Activated CD4-positive, CD25-positive, alpha-beta regulatory T cell (primary cell): Measurements from ENCODE around the gene SLC29A3.
"Not testable (repeated sequence)": the region's sequence is repeated elsewhere in the genome, so short reads cannot be mapped to it uniquely, and the experiment has no call there.

ENCODE experiments used
- DNase-seq, 4 experiments: peaks; one replicate each; lab custom pipeline; 2025; lab: John Stamatoyannopoulos, UW

The SLC29A3 gene

DNA sequence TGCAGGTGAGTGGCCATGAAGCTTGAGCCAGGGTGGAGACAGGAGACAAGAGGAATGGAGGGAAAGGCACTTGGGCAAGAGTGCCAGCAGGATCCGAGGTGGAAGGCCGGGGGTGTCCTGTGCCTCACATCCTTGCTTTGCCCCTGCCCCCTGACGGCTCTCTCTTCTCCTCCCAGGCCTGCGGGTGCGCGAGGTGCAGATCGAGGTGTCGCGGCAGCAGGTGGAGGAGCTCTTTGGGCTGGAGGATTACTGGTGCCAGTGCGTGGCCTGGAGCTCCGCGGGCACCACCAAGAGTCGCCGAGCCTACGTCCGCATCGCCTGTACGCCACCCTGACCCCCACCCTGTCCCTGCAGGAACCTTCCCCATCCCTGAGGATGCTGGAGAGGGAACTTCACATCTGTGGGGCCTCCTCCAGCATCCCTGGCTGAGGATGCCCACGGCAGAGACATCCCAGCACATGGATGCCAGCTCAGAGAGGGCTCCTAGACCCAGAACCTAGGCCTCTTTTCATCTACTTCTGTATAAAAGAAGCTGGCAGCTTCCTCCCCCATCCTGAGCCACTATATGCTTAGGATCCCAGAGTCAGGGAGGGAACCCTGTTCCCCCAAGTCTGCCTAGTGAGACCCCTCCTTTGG, 34.4 kb upstream of the SLC29A3 start:
- DNase-seq: no peak

DNA sequence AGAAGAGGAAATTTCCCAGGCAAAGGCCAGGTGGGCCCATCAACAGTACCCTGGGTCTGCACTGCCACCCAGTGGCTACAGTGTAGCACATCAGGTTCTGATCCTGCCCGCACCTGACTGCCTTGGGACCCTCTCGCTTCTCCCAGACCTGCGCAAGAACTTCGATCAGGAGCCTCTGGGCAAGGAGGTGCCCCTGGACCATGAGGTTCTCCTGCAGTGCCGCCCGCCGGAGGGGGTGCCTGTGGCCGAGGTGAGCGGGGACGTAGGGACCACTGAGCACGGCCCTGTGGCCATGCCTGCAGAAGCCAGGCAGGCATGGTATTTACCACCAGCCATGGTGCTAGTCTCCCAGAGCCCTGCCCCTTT, 33.9 kb upstream of the SLC29A3 start:
- no peak for DNase-seq

DNA sequence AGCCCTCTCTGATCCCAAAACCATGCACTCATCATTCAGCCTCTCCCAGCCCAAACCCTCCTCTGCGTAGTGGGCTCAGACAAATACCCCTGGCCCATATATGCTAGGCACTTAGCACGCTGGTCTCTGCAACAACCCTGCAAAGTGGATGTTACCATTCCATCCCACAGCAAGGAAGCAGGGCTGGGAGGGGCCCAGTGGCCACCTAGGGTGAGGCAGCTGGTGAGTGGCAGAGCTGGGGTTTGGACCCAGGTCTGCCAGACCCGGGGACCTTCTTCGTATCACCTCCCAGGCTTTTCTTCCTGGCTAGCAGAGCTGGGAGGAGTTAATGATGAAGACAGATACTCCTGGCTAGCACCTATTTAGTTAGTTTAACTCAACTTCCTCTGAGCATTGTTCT, 33.1 kb upstream of the SLC29A3 start:
- DNase-seq: no peak

GRCh38 chr10:71286521-71287294, 32.4 kb upstream of the SLC29A3 start:
- DNase-seq: no peak

DNA sequence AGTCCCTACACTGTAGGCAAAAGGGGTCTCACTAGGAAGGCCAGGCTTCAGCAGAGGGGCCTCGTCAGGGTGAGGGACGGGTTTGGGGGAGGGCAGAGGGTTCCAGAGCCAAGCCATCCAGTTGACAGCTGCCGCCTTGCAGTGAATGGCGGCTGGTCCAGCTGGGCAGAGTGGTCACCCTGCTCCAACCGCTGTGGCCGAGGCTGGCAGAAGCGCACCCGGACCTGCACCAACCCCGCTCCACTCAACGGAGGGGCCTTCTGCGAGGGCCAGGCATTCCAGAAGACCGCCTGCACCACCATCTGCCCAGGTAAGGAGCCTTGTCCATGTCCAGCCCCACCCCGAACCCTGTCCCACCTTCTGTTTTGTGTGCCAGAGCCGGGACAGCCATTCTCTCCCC, 31.6 kb upstream of the SLC29A3 start:
- no peak for DNase-seq

DNA sequence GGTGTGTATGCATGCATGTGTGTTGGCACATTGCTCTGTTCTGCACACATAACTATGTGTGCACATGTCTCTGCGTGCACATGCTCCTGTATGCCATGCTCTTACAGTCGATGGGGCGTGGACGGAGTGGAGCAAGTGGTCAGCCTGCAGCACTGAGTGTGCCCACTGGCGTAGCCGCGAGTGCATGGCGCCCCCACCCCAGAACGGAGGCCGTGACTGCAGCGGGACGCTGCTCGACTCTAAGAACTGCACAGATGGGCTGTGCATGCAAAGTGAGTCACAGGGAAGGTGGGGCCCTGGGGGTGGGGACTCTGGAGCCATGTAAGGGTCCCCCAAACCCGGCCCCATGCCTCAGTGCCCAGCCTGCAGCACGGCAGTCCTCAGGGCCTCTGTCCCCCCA, 30.6 kb upstream of the SLC29A3 start:
- no peak for DNase-seq

DNA sequence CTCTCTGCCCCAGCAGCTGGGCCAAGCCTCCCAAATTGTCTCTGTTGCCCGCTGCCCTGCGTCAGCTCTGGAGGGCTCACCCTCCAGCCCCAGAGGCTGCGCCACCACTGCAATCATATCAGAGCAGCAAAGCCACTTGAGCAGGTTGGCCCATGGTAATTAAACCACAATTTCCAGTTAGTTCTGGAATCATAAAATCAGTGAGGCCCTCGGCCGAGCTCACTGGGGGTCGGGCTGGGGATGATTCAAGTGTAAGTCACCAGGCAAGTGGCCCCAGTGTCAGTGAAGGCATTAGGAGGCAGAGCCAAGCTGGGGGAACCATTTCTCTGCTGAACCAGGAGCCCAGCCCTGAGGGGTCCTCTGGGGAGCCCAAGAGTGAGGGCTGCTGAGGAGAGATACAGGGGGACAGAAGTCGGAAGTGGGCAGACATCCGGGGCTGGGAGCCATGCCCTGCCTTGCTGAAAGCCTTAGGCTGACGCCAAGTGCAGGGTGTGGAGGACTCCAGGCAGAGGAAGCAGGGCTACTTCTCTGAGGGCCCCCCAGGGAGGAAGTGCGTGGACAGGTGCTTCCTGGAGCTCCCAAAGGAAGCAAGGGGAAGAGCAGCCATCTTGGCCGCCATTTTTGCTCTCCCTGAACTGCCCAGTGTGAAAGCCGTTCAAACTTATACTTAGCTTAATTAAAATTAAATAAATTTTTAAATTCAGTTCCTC, 29.5 kb upstream of the SLC29A3 start:
- DNase-seq: no peak

GRCh38 chr10:71290331-71290730, 28.7 kb upstream of the SLC29A3 start:
- no peak for DNase-seq

GRCh38 chr10:71290806-71291527, 28.1 kb upstream of the SLC29A3 start:
- DNase-seq: no peak

DNA sequence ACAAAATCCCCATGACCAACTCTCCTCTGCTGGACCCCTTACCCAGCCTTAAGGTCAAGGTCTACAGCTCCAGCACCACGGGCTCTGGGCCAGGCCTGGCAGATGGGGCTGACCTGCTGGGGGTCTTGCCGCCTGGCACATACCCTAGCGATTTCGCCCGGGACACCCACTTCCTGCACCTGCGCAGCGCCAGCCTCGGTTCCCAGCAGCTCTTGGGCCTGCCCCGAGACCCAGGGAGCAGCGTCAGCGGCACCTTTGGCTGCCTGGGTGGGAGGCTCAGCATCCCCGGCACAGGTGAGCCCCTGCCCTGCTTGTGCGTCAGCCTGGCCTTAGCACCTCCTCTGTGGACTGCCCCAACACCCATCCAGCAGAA, 27.5 kb upstream of the SLC29A3 start:
- no peak for DNase-seq

DNA sequence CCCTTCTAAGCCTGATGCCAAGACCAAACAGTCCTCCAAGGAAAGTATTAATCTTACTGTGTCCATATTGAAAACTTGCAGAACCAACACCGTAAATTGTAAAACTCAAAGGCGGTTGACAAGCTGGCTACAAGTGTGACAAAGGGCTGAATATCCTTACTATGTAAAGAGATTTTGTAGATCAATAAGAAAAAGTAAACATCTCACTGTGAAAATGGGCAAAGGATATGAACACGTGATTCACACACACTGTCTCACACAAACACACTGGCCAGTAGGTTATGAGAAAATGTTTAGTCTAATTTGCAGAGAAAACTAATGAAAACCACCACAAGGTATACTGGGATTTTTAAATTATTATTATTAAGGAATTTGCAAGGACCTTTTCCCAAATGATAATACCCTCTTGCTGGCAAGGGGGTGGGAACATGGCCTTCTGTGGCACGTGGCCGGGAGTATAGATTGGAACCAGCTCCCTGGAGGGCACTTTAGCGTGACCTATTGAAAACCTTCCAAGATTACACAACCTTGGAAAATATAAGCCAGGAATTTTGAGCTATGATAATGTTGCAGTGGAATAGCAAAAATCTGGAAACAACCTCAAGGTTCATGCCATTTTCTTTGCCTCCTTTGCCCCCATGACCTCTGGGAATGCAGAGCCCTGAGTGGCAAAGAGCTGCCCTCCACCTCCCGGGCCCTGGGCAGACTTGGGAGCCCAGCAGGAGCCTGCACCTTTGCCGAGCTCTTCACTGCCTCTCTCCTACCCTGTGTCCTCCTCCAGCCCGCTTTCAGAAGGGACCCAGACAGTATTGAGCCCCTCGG, 26.2 kb upstream of the SLC29A3 start:
- no peak for DNase-seq

GRCh38 chr10:71293446-71294084, 25.5 kb upstream of the SLC29A3 start:
- DNase-seq: no peak

DNA sequence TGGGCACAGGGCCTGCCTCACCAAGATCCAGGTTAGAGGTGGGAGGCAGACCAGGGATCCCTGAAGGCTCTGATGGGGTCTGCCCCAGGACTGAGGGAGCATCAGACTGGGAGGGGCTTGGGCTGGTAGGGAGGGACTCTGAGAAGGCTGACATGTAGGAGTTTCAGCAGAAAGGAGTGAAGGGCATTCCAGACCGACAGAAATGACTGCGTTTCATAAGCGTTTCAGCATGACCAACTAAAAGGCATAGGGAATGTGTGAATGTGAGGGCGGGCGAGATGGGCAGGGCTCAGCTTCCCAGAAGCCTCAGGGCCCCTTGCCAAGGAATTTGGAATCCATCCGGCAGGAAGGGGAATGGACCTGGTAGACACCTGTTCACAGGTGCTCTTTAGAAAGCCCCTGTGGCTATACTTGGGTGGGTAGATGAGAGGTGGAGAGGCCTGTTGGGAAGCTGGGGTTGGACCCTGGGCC, 24.9 kb upstream of the SLC29A3 start:
- DNase-seq: no peak

DNA sequence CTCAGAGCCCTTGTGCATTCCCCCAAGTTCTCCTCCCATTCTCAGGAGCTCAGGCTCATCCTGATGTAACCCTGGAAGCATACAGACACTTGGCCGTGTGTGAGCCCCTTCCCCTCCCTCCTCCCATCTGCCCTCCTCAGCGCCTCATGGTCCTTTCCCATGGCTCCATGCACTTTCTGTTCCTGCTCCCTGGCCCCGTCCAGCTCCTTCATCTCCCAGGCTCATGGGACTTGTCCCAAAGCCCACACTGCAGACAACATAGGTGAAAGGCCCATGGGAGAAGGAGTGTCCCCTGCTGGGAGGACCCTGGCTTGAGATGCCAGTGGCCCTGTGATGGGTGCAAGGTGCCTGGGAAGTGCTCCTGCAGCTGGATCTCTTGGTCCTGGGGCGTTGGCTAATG, 24.2 kb upstream of the SLC29A3 start:
- no peak for DNase-seq

- no peak for DNase-seq
These were observed 23.4 kb upstream of the SLC29A3 start for GRCh38 chr10:71295641-71296040.

DNA sequence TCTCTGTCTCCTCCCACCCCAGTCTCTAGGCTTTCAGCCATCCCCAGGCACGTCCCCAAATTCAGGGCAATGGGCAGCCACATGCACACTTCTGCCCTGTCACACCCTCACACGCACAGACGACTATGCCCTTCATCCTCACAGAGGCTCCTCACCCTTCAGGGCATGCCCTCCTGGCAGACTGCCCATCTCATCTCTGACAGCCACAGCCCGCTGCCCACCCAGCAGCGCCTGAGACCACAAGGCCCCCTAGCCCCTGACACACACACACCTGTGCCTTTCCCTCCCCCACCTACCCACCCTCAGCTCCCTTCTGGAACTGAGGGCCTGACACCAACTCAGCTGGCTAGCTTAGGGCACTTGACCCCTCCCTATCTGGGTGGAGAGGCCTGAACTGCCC, 23.0 kb upstream of the SLC29A3 start:
- no peak for DNase-seq

DNA sequence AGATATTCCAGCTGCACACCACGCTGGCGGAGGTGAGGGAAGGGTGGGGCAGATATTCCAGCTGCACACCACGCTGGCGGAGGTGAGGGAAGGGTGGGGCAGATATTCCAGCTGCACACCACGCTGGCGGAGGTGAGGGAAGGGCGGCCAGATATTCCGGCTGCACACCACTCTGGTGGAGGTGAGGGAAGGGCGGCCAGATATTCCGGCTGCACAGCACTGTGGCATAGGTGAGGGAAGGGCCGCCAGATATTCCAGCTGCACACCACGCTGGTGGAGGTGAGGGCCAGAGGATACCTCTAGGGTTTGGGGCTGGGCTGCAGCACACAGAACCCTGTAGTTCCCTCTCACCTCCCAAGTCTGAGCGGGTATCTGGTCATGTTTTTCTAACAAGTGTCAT, 22.2 kb upstream of the SLC29A3 start:
- not testable (repeated sequence) for DNase-seq

DNA sequence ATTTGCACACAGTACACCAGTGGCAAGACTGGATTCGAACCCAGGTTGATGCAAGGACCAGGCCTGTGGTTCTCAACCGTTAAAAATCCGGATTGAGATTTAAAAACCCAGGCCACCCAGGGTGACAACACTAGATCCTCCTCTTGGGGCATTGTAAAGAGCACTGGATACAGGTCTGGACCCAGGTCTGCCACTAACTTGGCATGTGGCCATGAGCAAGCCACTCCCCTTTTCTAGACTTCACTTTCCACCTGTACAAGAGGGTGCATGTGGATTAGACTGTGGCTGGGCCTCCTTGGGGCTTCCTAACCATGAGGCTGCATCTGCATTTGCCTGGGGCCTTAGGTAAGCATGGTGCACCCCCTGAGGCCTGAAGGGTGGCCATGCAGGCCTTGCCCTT, 21.7 kb upstream of the SLC29A3 start:
- no peak for DNase-seq

GRCh38 chr10:71299071-71299785, 19.8 kb upstream of the SLC29A3 start:
- no peak for DNase-seq

- no peak for DNase-seq
These were observed 18.3 kb upstream of the SLC29A3 start for GRCh38 chr10:71300555-71301370.
